D721Med (cell line): ENCODE results near the gene GRIPAP1.
A peak's percentile ranks its signal among the peaks of the same experiment; 100 is the strongest.
"Not testable (repeated sequence)": the region's sequence is repeated elsewhere in the genome, so short reads cannot be mapped to it uniquely, and the experiment has no call there.

Experiments used
- DNase-seq: peaks from one replicate; pipeline ENCODE4 v3.0.0; 2011; ENCODE audit warnings: low spot score; ENCODE audit not compliant: insufficient read length
- FAIRE-seq: peaks from 2 replicates; lab custom pipeline; 2011; peaks lifted over from hg19 to GRCh38; lab: Jason Lieb, UNC
- TF ChIP-seq, protein P1 (sequence below): IDR thresholded peaks from 2 replicates; pipeline ENCODE4 v1.5.1; 2012; ENCODE audit warnings: mild to moderate bottlenecking, control low read depth; ENCODE audit not compliant: insufficient read depth; ENCODE audit errors: missing control alignments

The GRIPAP1 gene

DNA sequence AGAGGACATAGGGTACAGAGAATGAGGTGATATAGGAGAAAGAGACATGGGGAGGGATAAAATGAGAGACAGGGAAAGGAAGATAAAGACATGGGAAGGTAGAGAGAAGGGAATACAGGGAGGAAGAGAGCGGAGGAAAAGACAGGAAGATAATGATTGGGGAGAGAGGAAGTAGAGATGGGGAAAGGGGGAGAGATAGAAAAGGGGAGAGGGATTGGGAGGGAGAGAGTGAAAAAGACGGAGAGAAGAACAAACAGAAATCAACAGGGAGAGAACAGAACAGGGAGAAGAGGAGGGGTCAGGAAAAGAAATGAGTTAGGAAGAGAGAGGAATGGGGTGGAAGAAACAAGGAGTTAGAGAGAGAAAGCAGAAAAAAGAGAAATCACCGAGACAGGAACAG lies 4.6 kb downstream of the GRIPAP1 start:
- FAIRE-seq (peak; percentile 21), DNase-seq (no peak)
- TF ChIP-seq, protein P1, sequence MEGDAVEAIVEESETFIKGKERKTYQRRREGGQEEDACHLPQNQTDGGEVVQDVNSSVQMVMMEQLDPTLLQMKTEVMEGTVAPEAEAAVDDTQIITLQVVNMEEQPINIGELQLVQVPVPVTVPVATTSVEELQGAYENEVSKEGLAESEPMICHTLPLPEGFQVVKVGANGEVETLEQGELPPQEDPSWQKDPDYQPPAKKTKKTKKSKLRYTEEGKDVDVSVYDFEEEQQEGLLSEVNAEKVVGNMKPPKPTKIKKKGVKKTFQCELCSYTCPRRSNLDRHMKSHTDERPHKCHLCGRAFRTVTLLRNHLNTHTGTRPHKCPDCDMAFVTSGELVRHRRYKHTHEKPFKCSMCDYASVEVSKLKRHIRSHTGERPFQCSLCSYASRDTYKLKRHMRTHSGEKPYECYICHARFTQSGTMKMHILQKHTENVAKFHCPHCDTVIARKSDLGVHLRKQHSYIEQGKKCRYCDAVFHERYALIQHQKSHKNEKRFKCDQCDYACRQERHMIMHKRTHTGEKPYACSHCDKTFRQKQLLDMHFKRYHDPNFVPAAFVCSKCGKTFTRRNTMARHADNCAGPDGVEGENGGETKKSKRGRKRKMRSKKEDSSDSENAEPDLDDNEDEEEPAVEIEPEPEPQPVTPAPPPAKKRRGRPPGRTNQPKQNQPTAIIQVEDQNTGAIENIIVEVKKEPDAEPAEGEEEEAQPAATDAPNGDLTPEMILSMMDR, result no peak

DNA sequence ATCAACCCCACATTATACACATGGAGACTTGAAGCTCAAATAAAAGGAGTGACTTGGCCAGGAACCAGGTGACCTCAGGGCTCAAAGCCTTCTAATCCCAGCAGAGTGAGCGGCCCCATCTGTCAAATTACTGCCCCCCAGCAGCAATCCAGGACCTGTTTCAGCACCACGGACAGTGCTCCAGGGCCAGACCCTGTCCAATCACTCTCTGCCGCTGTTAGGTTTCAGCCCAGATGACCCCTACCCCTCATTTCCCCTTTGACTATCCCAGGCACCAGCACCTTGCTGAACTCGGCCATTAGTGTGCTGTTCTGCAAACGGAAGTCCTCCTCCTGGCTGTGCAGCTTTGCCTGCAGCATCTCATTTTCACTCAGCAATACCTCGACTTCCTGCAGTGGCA lies 5.1 kb downstream of the GRIPAP1 start:
- FAIRE-seq, result no peak
- TF ChIP-seq, protein P1, result no peak
- DNase-seq, result no peak

DNA sequence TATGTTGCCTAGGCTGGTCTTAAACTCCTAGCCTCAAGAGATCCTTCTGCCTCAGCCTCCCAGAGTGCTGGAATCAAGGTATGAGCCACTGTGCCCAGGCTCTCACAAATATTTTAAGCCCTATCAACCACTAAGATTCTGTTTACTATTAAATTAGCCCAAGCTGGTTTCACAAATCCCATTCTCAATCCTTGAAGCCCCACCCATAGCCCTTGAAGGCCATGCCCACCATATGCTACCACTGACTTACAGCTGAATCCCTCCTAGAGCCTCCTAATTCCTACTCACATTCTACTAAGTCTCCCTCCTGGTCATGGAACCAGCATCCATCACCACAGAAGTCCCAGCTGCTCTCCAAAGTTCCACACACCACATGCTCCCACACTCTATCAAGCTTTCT lies 9.7 kb downstream of the GRIPAP1 start:
- FAIRE-seq (peak; percentile 96), DNase-seq (peak; percentile 51)
- TF ChIP-seq, protein P1, result no peak

DNA sequence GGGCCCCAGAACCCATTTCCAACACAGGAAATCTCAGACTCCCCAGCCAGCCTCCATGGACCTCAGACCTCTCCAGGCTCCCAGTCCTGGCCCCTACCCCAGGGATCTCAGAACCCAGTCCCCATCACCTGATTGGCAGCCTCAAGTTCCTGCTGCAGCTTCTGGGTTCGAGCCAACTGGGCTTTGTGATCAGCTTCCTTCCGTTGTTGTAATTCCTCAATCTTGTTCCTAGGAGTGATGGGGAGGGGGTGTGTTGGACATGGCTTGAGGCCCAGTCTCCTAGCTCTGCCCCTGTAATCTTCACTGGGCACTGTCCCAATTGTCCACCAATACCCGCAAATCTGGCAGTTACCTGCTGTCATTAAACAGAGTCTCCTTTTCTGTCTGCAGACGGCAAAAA lies 12.6 kb downstream of the GRIPAP1 start:
- no peak for FAIRE-seq
- DNase-seq, result no peak
- TF ChIP-seq, protein P1, result no peak

DNA sequence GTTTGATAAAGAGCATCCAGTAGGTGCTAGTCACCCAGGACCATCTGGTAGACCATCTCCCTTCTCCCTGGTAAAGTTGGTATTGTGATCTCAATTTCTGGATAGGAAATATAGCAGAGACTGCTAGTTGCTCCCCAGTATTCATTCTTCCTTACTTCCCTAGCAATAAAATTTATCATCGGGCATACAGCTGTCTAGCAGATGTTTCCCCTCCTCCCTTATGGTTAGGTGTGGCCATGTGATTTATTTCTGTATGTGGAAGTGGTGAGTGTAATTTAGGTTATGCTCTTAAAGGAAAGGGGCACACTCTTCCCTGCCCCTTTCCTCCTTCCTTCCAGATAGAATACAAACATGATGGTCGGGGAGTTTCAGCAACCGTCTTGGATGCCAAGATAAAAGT lies 18.2 kb downstream of the GRIPAP1 start:
- FAIRE-seq (no peak), DNase-seq (no peak)
- TF ChIP-seq, protein P1, result no peak

DNA sequence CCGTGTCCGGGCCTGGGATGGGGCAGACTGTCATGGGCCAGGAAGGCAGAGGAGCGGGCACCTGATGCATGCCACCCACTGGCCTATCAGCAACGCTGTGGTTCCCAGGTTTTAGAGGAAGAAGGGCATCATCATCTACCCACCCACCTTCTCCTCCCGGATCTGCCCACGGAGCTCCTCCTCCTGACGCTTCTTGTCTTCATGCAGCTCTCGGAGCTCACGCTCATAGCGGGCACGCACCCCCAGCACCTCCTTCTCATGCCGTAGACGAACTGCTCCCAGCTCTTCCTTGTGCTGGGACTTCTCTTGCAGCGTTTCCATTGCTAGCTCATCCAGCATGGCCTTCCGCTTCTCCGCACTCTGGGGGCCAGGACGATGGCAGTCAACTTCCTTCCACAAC lies 19.0 kb downstream of the GRIPAP1 start:
- TF ChIP-seq, protein P1, result no peak
- DNase-seq (no peak), FAIRE-seq (no peak)

DNA sequence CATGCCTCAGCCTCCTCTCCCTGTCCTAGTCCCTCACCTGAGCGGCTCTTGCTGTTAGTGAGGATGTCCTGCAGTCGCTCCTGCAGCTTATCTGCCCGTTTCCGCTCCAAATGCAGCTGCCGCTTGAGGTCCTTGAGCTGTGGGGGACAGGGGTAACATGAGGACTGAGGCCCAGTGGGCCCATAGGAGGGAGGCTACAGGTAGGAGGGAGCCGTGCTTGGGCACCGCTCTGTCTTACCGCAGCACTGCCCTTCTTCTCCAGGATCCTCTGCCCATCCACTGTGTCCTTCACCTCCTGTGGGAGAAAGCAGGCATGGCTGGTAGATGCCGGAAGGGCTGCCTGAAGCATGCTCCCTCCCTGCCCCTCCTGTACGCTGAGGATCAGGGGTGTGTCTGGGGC lies 20.9 kb downstream of the GRIPAP1 start:
- FAIRE-seq, result no peak
- no peak for DNase-seq
- TF ChIP-seq, protein P1, result no peak

DNA sequence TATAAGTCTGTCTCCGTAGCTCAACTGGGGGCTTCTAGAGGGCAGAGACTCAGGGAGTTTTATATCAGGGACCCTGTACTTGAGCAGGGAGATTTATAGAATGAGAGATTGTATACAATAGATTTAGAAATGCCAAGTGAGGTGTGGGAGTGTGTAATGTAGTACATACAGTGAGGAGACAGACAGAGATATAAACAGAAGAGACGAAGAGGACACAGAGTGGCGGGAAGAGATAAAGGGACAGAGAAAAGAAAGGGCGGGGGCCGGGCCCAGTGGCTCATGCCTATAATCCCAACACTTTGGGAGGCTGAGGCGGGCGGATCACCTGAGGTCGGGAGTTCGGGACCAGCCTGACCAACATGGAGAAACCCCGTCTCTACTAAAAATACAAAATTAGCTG lies 21.7 kb downstream of the GRIPAP1 start:
- not testable (repeated sequence) for FAIRE-seq, DNase-seq
